ENCODE results near the gene PPP1R7.

Gene PPP1R7

GRCh38 chr2:241161646-241162281 is 11.5 kb downstream of the PPP1R7 start:
- no peak for DNase-seq (ENCODE audit: low read depth in 2 of 2)

GRCh38 chr2:241163601-241164118 is 13.4 kb downstream of the PPP1R7 start:
- no peak for DNase-seq (ENCODE audit: low read depth in 2 of 2)

GRCh38 chr2:241168366-241168765 is 18.1 kb downstream of the PPP1R7 start:
- no peak for DNase-seq (ENCODE audit: low read depth in 2 of 2)

- no peak for DNase-seq (ENCODE audit: low read depth in 2 of 2)
These were observed 23.3 kb downstream of the PPP1R7 start for GRCh38 chr2:241173557-241173956.

GRCh38 chr2:241177526-241178334 is 27.5 kb downstream of the PPP1R7 start:
- DNase-seq (ENCODE audit: low read depth in 2 of 2) = no peak

GRCh38 chr2:241178961-241179360 is 28.7 kb downstream of the PPP1R7 start:
- DNase-seq (ENCODE audit: low read depth in 2 of 2) = no peak

GRCh38 chr2:241179899-241180298 is 29.6 kb downstream of the PPP1R7 start:
- DNase-seq (ENCODE audit: low read depth in 2 of 2) = no peak

GRCh38 chr2:241180495-241180894 is 30.2 kb downstream of the PPP1R7 start:
- DNase-seq (ENCODE audit: low read depth in 2 of 2) = no peak

- no peak for DNase-seq (ENCODE audit: low read depth in 2 of 2)
These were observed 31.9 kb downstream of the PPP1R7 start for GRCh38 chr2:241182126-241182525.

GRCh38 chr2:241182531-241183133 is 32.4 kb downstream of the PPP1R7 start:
- no peak for DNase-seq (ENCODE audit: low read depth in 2 of 2)

- DNase-seq (ENCODE audit: low read depth in 2 of 2) = no peak
These were observed 33.0 kb downstream of the PPP1R7 start for GRCh38 chr2:241183221-241183620.

GRCh38 chr2:241184901-241185300 is 34.6 kb downstream of the PPP1R7 start:
- DNase-seq (ENCODE audit: low read depth in 2 of 2) = no peak

- DNase-seq (ENCODE audit: low read depth in 2 of 2) = no peak
These were observed 35.7 kb downstream of the PPP1R7 start for GRCh38 chr2:241185961-241186360.

GRCh38 chr2:241187101-241187917 is 37.0 kb downstream of the PPP1R7 start:
- DNase-seq (ENCODE audit: low read depth in 2 of 2) = no peak

- DNase-seq (ENCODE audit: low read depth in 2 of 2) = no peak
These were observed 37.6 kb downstream of the PPP1R7 start for GRCh38 chr2:241187918-241188234.

- DNase-seq (ENCODE audit: low read depth in 2 of 2) = no peak
These were observed 38.3 kb downstream of the PPP1R7 start, which contains the start of gene ANO7 for GRCh38 chr2:241188361-241189092. Gene ANO7, plus strand, starts transcription at chr2:241188677. Its CDS starts 1,387 bp downstream, at chr2:241190064.

GRCh38 chr2:241189093-241189855 is 39.0 kb downstream of the PPP1R7 start:
- no peak for DNase-seq (ENCODE audit: low read depth in 2 of 2)

GRCh38 chr2:241189856-241190201 is 39.6 kb downstream of the PPP1R7 start:
- no peak for DNase-seq (ENCODE audit: low read depth in 2 of 2)

GRCh38 chr2:241190291-241190981 is 40.2 kb downstream of the PPP1R7 start:
- no peak for DNase-seq (ENCODE audit: low read depth in 2 of 2)

- no peak for DNase-seq (ENCODE audit: low read depth in 2 of 2)
These were observed 40.8 kb downstream of the PPP1R7 start for GRCh38 chr2:241191081-241191480.
